Fibroblast of lung (primary cell): ENCODE measurements around the gene RAP1GAP. TPM values are rescaled to one million over a fixed set of nuclear protein-coding genes. Genes with fewer than 3 reads are reported as not detected.

ENCODE experiments used
- DNase-seq, 2 donors: peaks; one replicate each; pipeline versions ENCODE4 v3.0.0 to v3.0.0-alpha.2; 2010; ENCODE audit warnings: low read depth in 2 of 2
- H2AFZ ChIP-seq: 2 replicates; pipeline ENCODE4 v1.5.1; 2012; ENCODE audit warnings: low read length, control low read depth, inconsistent platforms
- H3K27ac ChIP-seq: 2 replicates; pipeline ENCODE4 v1.5.1; 2011; ENCODE audit warnings: low read length, control low read depth; ENCODE audit not compliant: insufficient read depth
- H3K27me3 ChIP-seq: 2 replicates; pipeline ENCODE4 v1.5.1; 2011; ENCODE audit warnings: mild to moderate bottlenecking, low read length; ENCODE audit not compliant: control insufficient read depth, insufficient read depth
- H3K36me3 ChIP-seq: 2 replicates; pipeline ENCODE4 v1.5.1; 2011; ENCODE audit warnings: low read length; ENCODE audit not compliant: control insufficient read depth, insufficient read depth
- H3K4me1 ChIP-seq: 2 replicates; pipeline ENCODE4 v1.5.1; 2011; ENCODE audit warnings: low read length; ENCODE audit not compliant: control insufficient read depth, insufficient read depth; ENCODE audit errors: extremely low read depth
- H3K4me2 ChIP-seq: 2 replicates; pipeline ENCODE4 v1.5.1; 2011; ENCODE audit warnings: low read length, control low read depth; ENCODE audit not compliant: insufficient read depth; ENCODE audit errors: extremely low read depth
- H3K4me3 ChIP-seq, 4 experiments: fragments of 200-600 bp in 1 of 4; sonication (generic) in 1 of 4; replicated peaks in 1 of 4; 2 replicates each; pipeline ENCODE4 v1.5.1; 2011 to 2016; ENCODE audit warnings: low read length in 4 of 4, low read depth in 3 of 4, mild to moderate bottlenecking in 3 of 4, control low read depth in 2 of 4, inconsistent platforms in 1 of 4, mixed read lengths in 1 of 4; ENCODE audit not compliant: insufficient read depth in 1 of 4; ENCODE audit errors: control extremely low read depth in 1 of 4
- H3K79me2 ChIP-seq: 2 replicates; pipeline ENCODE4 v1.5.1; 2012; ENCODE audit warnings: mild to moderate bottlenecking, low read length, inconsistent platforms; ENCODE audit not compliant: control insufficient read depth, insufficient read depth
- H3K9ac ChIP-seq: 2 replicates; pipeline ENCODE4 v1.5.1; 2011; ENCODE audit warnings: mild to moderate bottlenecking, low read length, control low read depth; ENCODE audit not compliant: insufficient read depth
- H3K9me3 ChIP-seq: 2 replicates; pipeline ENCODE4 v1.5.1; 2012; ENCODE audit warnings: low read depth, low read length; ENCODE audit not compliant: control insufficient read depth, insufficient read depth
- H4K20me1 ChIP-seq: 2 replicates; pipeline ENCODE4 v1.5.1; 2011; ENCODE audit warnings: low read length; ENCODE audit not compliant: control insufficient read depth, insufficient read depth; ENCODE audit errors: extremely low read depth
- CTCF ChIP-seq, 2 donors: IDR thresholded peaks in 1 of 2; conservative IDR thresholded peaks in 1 of 2; 1 replicate in 1 of 2; 2 replicates in 1 of 2; pipeline ENCODE4 v1.5.1; 2011 to 2012; ENCODE audit warnings: low read length in 2 of 2, control low read depth in 1 of 2, inconsistent platforms in 1 of 2, low read depth in 1 of 2, mild to moderate bottlenecking in 1 of 2
- EZH2 ChIP-seq: IDR thresholded peaks from 2 replicates; pipeline ENCODE4 v1.5.1; 2012; ENCODE audit warnings: low read length, control low read depth, mild to moderate bottlenecking; ENCODE audit errors: missing control alignments
- polyA plus RNA-seq, 2 donors: library from polyadenylated mRNA; depleted of rRNA in 1 of 2; stranded (reverse) in 1 of 2; unstranded in 1 of 2; fragments of >200 nt; gene quantifications; 2 replicates each; pipeline ENCODE4 v1.2.1, GENCODE V29; 2011 to 2012; ENCODE audit warnings: missing spikeins in 1 of 2
- total RNA-seq: library from RNA; depleted of rRNA; stranded (reverse); fragments of >200 nt; gene quantifications from 2 replicates; pipeline ENCODE4 v1.2.1, GENCODE V29; 2014

Gene RAP1GAP
- total and polyA plus RNA-seq, 2 donors (not counting 1 experiment from before 2014, with no cell fraction given), result under 0.01 to 0.05 TPM

GRCh38 chr1:21665711-21666575, 3.2 kb downstream of the RAP1GAP start:
- H3K4me1 ChIP-seq, result no peaks in the 10 kb centered on the region
- H3K79me2 ChIP-seq, result no peaks in the 10 kb centered on the region
- H2AFZ ChIP-seq, result no peak overlapping the region
- no peak overlapping the region for H3K4me3 ChIP-seq
- H3K27me3 ChIP-seq, result peaks cover 46% of the 10 kb centered on the region
- no peak overlapping the region for H3K4me2 ChIP-seq
- no peaks in the 10 kb centered on the region for H3K36me3 ChIP-seq
- no peak overlapping the region for H3K27ac ChIP-seq
- no peak for TF ChIP-seq CTCF (conservative IDR thresholded peaks at IDR 0.05 in 1 of 2, IDR thresholded peaks at IDR 0.05 in 1 of 2; ENCODE audit: low read depth in 1 of 2, low read length in 2 of 2)
- no peak for TF ChIP-seq EZH2
- no peaks in the 10 kb centered on the region for H3K9me3 ChIP-seq
- no peaks in the 10 kb centered on the region for H4K20me1 ChIP-seq
- no peak for DNase-seq
- no peak overlapping the region for H3K9ac ChIP-seq

- Histone ChIP-seq H4K20me1 (no peaks in the 10 kb centered on the region), H3K9ac (no peak overlapping the region), H3K4me3 (no peak overlapping the region), H3K9me3 (no peaks in the 10 kb centered on the region), H3K79me2 (no peaks in the 10 kb centered on the region), H3K4me2 (no peak overlapping the region), H2AFZ (no peak overlapping the region), H3K27me3 (peaks cover 37% of the 10 kb centered on the region), H3K27ac (no peak overlapping the region), H3K36me3 (no peaks in the 10 kb centered on the region), H3K4me1 (no peaks in the 10 kb centered on the region)
- no peak for TF ChIP-seq CTCF (conservative IDR thresholded peaks at IDR 0.05 in 1 of 2, IDR thresholded peaks at IDR 0.05 in 1 of 2; ENCODE audit: low read depth in 1 of 2, low read length in 2 of 2)
- TF ChIP-seq EZH2, result no peak
- no peak for DNase-seq
Measured at GRCh38 chr1:21664806-21665588, 4.2 kb downstream of the RAP1GAP start.

GRCh38 chr1:21663951-21664805, 5.0 kb downstream of the RAP1GAP start:
- H3K27me3 ChIP-seq, result peaks cover 30% of the 10 kb centered on the region
- no peaks in the 10 kb centered on the region for H3K4me1 ChIP-seq
- H3K9me3 ChIP-seq, result no peaks in the 10 kb centered on the region

More at GRCh38 chr1:21663951-21664805, 5.0 kb downstream of the RAP1GAP start:
- TF ChIP-seq EZH2 (no peak), CTCF (conservative IDR thresholded peaks at IDR 0.05 in 1 of 2, IDR thresholded peaks at IDR 0.05 in 1 of 2; ENCODE audit: low read depth in 1 of 2, low read length in 2 of 2) (no peak)
- DNase-seq, result no peak
- H3K4me3 ChIP-seq, result no peak overlapping the region
- no peak overlapping the region for H3K9ac ChIP-seq
- H3K36me3 ChIP-seq, result no peaks in the 10 kb centered on the region
- no peaks in the 10 kb centered on the region for H3K79me2 ChIP-seq
- no peak overlapping the region for H2AFZ ChIP-seq
- H3K4me2 ChIP-seq, result no peak overlapping the region
- H3K27ac ChIP-seq, result no peak overlapping the region
- H4K20me1 ChIP-seq, result no peaks in the 10 kb centered on the region
